OCI-LY1 (cell line): Measurements from ENCODE around the gene CD6.

ENCODE experiments used
- EZH2 ChIP-seq: fragments of 200-600 bp; sonication (generic), shearing (Covaris generic); IDR thresholded peaks from 2 replicates; pipeline ENCODE4 v1.8.0; 2017; ENCODE audit warnings: borderline replicate concordance, mixed run types, mild to moderate bottlenecking, antibody characterized with exemption, low read length, moderate library complexity, mixed read lengths
- TF ChIP-seq, protein P1 (sequence below): fragments of 200-600 bp; sonication (generic), shearing (Covaris generic); IDR thresholded peaks from 2 replicates; pipeline ENCODE4 v1.5.1; 2017; ENCODE audit warnings: mild to moderate bottlenecking, antibody characterized with exemption, low read length, moderate library complexity, mixed read lengths

DNA sequence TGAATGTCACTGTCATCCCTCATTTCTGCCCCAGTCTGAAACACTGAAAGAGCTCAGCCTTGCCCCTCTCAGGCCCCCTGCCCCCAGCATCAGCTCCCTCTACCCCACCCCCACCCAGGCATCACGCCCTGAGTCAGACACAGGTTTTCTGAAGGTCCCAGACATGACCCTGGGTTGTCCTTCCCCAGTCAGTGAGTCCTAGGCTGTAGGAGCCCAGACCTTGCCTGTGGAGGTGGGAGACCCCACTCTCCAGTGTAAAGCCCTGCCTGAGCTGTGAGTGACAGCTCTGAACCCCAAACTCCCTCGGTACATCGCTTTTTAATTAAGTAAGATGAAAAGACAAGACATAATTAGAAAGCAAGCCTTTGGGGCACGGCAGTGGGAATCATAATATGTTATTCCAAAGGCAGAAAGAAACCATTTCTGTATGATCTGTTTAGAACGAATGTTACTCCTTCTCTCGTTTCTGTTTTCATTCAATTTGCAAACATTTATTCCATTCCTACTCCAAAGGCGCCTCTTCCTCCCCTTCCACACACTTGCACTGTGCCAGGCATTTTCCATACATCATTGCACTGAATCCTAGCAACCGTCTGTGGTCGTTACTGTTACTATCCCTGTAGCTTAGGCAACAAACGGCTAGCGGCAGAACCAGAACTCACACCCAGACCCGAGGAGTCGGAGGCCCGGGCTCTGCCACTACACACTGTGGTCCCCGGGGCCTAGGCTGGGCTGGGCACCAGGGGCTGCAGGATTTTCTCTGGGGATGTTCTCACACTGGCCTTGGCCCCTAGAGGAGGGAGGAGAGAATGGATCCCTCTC is 63.4 kb downstream of the CD6 start:
- TF ChIP-seq, protein P1, sequence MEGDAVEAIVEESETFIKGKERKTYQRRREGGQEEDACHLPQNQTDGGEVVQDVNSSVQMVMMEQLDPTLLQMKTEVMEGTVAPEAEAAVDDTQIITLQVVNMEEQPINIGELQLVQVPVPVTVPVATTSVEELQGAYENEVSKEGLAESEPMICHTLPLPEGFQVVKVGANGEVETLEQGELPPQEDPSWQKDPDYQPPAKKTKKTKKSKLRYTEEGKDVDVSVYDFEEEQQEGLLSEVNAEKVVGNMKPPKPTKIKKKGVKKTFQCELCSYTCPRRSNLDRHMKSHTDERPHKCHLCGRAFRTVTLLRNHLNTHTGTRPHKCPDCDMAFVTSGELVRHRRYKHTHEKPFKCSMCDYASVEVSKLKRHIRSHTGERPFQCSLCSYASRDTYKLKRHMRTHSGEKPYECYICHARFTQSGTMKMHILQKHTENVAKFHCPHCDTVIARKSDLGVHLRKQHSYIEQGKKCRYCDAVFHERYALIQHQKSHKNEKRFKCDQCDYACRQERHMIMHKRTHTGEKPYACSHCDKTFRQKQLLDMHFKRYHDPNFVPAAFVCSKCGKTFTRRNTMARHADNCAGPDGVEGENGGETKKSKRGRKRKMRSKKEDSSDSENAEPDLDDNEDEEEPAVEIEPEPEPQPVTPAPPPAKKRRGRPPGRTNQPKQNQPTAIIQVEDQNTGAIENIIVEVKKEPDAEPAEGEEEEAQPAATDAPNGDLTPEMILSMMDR: no peak
- TF ChIP-seq EZH2: no peak
